ENCODE measurements around the gene PRSS38.
A peak's percentile ranks its signal among the peaks of the same experiment; 100 is the strongest.

Gene PRSS38

DNA sequence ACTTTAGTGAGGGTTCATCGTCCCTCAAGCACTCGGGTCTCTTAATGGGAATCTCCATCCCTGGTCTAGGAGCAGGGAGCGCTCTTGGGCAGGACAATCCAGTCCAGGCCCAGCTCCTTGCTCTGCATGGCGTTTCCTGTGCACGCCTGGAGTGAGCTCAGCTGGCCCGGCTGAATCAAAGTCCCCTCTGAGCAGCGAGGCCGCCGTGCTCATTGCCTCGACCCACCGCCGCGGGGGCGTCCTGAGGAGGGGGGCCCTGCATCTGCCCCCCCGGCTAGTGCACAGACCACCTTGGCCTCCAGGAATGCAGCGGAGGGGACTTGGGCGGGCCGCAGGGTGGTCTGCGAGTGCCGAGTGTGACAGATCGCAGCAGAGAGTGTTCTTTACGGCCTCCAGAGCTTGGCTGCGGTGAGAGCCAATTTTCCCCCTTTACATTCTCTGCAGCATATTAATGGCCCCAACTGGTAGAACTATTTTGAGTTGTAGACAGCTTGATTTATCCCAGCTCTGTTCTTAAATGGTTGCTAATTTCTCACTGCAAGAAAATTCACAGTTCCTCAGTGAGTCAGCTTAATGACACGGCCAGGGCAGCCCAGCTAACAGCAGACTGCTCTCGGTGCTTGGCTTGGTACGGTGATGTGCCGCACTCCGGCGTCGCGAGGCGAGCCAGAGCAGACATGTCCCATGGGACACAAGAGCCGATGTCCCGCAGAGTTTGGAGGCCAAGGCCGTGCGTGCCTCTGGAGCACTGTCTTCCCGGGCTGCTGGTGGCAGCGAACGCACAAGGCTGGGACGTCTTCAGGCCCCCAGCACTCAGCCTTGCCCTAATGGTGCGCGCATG is 40.4 kb upstream of the PRSS38 start:
- Mint-ChIP-seq H3K36me3 (peaks cover 8% of the 10 kb centered on the region), H3K9me3 (no peaks in the 10 kb centered on the region), H3K4me1 (peaks cover 16% of the 10 kb centered on the region), H3K4me3 (no peak overlapping the region), H3K27ac (no peak overlapping the region), H3K27me3 (no peaks in the 10 kb centered on the region)

DNA sequence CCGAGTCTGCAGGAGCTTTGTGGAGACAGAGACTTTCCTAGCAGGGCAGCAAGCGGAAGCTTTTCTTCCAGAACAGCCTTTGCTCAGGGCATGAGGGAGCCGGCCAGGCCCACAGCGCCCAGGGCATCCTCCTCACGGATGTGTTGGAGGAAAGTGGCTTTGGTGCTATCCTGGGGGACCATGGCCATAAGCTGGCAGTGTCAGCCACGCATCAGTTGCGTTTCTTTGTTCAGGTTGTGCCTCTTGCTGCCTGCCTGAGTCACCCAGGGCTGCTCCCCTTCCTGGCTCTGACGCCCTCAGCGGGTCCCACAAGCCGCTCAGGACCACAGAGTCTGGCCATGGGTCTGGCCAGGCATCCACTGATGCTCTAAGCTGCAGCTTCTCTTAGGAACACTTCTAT is 39.6 kb upstream of the PRSS38 start:
- no peak overlapping the region for H3K27ac Mint-ChIP-seq
- peaks cover 16% of the 10 kb centered on the region for H3K4me1 Mint-ChIP-seq
- H3K36me3 Mint-ChIP-seq: peaks cover 6% of the 10 kb centered on the region

DNA sequence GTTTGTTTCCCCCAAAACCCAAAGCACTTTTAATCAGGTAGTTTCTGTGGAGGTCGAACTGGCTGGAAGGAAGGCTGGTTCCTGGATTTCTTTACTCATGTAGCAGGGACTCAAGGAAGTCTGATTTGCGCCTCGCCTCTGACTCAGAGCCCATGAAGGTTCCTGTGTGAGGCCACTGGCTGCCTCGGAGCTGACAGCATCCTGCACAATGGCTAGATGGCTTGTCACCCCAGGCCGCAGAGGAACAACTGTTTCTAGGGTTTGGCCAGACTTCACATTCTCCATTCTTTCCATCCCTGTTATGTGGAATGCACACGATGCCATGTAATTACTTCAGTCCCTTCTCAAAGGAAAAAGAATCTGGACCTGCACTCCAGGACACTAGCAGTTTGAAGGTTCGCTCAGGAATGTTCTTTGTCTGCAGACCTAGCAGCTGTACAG is 39.1 kb upstream of the PRSS38 start:
- H3K27me3 Mint-ChIP-seq: no peaks in the 10 kb centered on the region

More for the DNA sequence above, 39.6 kb upstream of the PRSS38 start:
- Mint-ChIP-seq H3K9me3 (no peaks in the 10 kb centered on the region), H3K27me3 (no peaks in the 10 kb centered on the region), H3K4me3 (no peak overlapping the region)

DNA sequence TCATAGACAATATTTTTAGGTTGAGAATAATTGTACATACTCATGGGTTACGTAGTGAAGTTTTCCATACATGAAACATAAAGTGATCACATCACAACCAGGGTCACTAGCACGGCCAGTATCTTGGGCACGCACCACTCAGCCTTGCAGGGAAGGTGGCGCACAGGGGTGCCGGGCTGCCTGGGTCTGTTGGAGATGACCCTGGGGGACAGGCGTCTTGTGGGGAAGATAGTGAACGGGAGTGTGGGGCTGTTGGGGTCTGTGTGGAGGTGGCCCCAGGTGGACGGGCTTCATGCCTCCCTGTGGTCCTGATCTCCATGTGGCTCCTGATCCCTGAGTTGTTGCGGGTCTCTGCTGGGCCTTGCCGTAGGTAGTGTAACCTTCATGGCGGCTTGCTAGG is 38.3 kb upstream of the PRSS38 start:
- Mint-ChIP-seq H3K36me3 (peaks cover 6% of the 10 kb centered on the region), H3K27me3 (no peaks in the 10 kb centered on the region), H3K27ac (no peak overlapping the region), H3K4me1 (peaks cover 16% of the 10 kb centered on the region), H3K9me3 (no peaks in the 10 kb centered on the region), H3K4me3 (no peak overlapping the region)

More for the DNA sequence above, 39.1 kb upstream of the PRSS38 start:
- Mint-ChIP-seq H3K36me3 (peaks cover 6% of the 10 kb centered on the region), H3K4me3 (no peak overlapping the region), H3K27ac (no peak overlapping the region), H3K9me3 (no peaks in the 10 kb centered on the region), H3K4me1 (peaks cover 16% of the 10 kb centered on the region)

DNA sequence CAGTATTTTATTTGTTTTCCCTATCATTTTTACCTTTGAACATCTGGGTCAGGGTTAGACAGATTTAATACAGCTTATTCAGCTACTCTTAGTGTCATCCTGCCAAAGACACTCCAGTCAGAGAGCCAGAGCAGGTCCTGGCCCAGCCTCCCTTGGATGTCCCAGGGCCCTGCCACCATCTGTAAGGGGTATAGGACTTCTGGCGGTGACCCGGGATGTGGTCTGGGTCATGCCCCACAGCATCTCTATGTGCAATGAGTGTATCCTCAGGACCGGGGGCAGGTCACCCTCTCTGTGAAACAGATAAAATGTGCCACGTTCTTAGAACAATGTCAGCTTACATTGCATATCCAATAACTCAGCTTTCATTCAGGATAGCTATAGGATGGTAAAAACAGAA is 37.8 kb upstream of the PRSS38 start:
- Mint-ChIP-seq H3K27ac (no peak overlapping the region), H3K4me3 (no peak overlapping the region), H3K36me3 (peaks cover 6% of the 10 kb centered on the region), H3K9me3 (no peaks in the 10 kb centered on the region), H3K4me1 (peaks cover 12% of the 10 kb centered on the region), H3K27me3 (no peaks in the 10 kb centered on the region)

DNA sequence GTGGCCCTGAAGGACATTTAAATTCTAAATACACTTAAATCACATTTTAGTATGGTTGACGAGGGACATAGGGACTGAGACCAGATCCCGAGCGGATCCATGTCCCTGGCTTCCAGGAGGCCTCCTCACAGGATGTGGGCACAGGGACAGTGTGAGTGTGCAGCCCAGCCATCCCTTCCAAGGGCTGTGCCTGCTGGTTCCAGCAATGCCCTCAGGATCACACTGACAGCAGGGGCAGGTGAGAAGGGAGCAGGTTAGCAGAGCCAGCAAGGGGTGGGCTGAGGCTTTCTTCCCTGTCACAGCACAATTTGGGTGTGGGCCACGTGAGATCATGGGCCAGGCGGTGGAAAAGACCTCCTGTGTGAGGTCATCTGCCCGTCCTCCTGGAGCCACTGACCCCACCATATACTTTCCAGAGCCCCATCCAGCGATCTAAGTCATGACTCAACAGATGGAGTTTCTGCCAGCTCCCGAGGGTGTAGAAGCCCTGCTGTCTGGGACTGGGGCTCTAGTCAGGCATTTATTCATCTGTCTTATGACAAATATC is 37.0 kb upstream of the PRSS38 start:
- H3K27me3 Mint-ChIP-seq: no peaks in the 10 kb centered on the region
- H3K27ac Mint-ChIP-seq: no peak overlapping the region
- H3K9me3 Mint-ChIP-seq: no peaks in the 10 kb centered on the region
- no peak overlapping the region for H3K4me3 Mint-ChIP-seq
- H3K36me3 Mint-ChIP-seq: peaks cover 6% of the 10 kb centered on the region
- H3K4me1 Mint-ChIP-seq: peaks cover 11% of the 10 kb centered on the region

DNA sequence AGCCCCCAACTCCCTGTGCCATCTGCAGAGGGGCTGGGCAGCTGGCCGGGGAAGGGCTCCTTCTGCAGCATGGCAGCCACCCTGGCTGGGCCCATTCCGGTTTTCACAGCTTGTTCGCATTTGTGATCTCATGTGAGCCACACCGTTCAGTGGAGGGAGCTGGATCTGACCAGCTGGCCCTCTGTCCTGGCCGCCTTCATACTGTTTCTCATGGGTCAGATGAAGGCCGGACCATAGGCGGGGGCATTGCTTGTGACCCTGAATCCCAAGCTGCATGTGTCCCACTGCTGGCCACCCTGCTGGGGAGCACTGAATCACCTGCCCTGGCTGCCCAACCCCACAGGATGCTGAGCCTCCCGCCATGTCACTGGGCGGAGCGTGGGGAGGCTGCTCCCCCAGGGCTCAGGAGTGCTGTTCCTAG is 36.4 kb upstream of the PRSS38 start:
- H3K27ac Mint-ChIP-seq: no peak overlapping the region
- no peak overlapping the region for H3K4me3 Mint-ChIP-seq
- no peaks in the 10 kb centered on the region for H3K9me3 Mint-ChIP-seq
- H3K36me3 Mint-ChIP-seq: peaks cover 4% of the 10 kb centered on the region
- no peaks in the 10 kb centered on the region for H3K27me3 Mint-ChIP-seq
- peaks cover 6% of the 10 kb centered on the region for H3K4me1 Mint-ChIP-seq

DNA sequence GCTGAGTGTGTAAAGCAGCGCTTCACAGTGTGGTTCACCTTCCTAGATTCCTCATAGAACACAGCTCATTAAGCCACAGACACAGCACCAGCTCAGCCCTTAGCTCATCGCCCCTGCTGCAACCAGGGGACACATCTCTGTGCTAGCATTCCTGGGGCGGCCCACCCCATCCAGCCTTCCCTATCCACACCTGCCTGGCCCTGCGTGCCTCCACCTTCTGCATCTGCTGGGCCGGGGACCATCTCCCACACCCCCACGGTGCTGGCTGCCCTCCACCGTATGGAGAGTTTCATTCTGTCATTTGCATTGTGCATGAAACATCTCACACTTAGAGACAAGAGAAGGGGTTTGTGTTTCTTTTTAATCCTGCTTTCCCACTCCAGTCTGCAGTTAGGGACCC is 35.8 kb upstream of the PRSS38 start:
- H3K27ac Mint-ChIP-seq: no peak overlapping the region
- H3K4me3 Mint-ChIP-seq: no peak overlapping the region

DNA sequence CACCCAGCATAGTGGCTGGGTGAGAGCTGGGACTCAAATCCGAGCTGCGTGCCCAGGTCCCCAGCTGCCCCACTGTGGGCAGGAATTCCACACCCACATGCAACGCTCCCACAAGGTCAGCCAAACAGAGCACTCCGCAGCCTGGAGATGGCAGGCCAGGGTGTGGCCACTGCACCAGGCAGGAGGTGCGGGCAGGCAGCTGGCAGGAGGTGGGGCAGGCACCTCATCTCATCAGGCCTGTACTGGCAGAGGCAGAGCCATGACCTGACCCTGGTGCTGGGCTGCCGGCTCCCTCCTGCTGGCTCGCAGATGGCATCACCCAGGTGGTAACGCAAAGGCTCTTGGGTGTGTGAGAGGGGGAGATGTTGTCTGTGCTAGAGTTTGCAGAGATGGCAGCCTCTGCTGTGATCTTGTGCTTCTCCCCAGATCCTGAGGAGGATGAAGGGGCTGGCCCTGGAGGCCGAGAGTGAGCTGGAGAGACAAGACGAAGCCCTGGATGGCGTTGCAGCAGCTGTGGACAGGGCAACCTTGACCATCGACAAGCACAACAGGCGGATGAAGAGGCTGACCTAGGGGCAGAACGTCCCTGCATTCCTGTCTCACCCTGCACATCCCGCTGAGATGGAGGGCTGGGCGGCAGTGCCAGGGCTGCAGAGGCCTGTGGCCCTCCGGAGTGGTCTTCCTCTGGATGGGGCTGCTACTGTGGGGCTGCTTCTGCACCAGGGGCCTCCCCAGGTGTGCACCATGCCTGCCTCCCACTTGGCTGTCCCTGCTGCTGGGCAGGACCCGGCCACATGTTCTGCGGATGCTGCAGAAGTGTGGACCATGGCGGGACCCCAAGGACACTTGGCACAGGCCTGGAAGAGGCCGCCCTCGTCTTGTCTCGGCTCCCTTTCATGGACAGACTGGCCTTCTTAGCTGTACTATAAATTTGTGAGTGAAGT is 35.1 kb upstream of the PRSS38 start:
- no peak overlapping the region for H3K4me3 Mint-ChIP-seq
- no peaks in the 10 kb centered on the region for H3K27me3 Mint-ChIP-seq
- no peaks in the 10 kb centered on the region for H3K4me1 Mint-ChIP-seq
- no peak overlapping the region for H3K27ac Mint-ChIP-seq
- no peaks in the 10 kb centered on the region for H3K9me3 Mint-ChIP-seq
- peaks cover 3% of the 10 kb centered on the region for H3K36me3 Mint-ChIP-seq

More for the DNA sequence above, 35.8 kb upstream of the PRSS38 start:
- Mint-ChIP-seq H3K9me3 (no peaks in the 10 kb centered on the region), H3K36me3 (peaks cover 3% of the 10 kb centered on the region), H3K4me1 (no peaks in the 10 kb centered on the region), H3K27me3 (no peaks in the 10 kb centered on the region)

DNA sequence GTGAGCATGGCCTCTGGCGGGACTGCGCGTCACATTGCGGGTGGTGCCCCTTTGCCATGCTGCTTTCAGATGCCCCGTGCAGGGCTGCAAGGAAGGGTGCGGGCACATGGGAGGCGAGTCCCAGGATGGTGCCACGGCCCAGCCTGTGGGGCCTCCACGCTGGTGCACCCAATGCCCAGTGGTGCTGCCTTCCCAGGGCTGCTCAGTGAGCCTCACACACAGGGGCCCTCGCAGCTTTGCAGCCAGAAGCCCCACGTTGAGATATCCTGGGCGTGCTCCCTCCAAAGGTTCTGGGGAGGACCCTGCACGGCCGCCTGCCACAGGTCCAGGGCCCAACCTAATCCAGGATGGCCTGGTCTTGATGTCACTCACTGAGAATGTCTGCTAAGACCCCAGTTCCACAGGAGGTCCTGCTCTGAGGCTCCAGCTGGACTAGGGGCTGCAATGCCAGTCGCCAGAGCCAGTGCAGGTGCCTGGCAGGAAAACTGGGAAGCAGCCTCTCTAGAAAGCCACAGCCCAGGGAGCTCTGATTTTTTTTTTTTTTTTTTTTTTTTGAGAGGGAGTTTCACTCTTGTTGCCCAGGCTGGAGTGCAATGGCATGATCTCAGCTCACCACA is 34.1 kb upstream of the PRSS38 start:
- Mint-ChIP-seq H3K36me3 (peaks cover 3% of the 10 kb centered on the region), H3K4me3 (no peak overlapping the region), H3K4me1 (no peaks in the 10 kb centered on the region), H3K9me3 (no peaks in the 10 kb centered on the region), H3K27ac (no peak overlapping the region), H3K27me3 (no peaks in the 10 kb centered on the region)

DNA sequence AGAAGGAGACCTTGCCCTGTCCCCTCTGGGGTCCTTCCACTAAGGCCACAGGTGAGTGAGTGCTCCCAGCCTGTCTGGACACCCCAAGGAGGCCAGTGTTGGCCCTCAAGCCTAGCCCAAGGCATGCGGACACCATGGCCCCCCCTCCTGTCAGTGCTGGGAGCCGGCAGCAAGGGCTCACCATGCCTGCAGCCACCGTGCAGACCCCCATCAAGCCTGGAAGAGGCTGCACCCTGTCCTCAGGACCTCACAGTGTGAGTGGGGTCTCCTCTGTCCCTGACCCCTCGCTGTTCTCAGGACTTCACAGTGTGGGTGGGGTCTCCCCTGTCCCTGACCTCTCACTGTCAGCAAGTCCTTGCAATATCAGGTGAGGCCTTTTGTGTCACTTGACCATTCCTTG is 33.2 kb upstream of the PRSS38 start:
- Mint-ChIP-seq H3K27me3 (no peaks in the 10 kb centered on the region), H3K4me1 (peaks cover 3% of the 10 kb centered on the region), H3K4me3 (no peak overlapping the region), H3K9me3 (no peaks in the 10 kb centered on the region), H3K27ac (no peak overlapping the region), H3K36me3 (peaks cover 3% of the 10 kb centered on the region)

DNA sequence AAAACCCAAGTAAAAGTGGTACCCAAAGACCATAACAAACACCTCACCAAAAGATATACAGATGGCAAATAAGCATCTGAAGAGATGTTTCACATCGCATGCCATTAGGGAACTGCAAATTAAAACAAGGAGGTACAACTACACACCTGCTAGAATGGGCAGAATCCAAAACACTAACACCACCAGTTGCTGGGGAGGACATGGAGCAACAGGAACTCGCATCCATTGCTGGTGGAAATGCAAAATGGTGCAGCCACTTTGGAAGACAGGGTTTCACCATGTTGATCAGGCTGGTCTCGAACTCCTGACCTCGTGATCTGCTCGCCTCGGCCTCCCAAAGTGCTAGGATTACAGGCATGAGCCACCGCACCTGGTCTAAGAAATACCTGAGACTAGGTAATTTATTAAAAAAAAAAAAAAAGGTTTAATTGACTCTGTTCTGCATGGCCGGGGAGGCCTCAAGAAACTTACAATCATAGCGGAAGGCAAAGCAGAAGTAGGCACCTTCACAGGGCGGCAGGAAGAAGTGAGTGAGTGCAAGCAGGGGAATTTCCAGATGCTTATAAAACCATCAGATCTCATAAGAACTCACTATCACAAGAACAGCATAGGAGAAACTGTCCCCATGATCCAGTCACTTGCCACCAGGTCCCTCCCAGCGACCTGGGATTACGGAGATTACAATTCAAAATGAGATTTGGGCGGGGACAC is 30.2 kb upstream of the PRSS38 start:
- Mint-ChIP-seq H3K4me1 (peaks cover 8% of the 10 kb centered on the region), H3K36me3 (no peaks in the 10 kb centered on the region), H3K9me3 (no peaks in the 10 kb centered on the region), H3K4me3 (no peak overlapping the region), H3K27ac (no peak overlapping the region), H3K27me3 (no peaks in the 10 kb centered on the region)

DNA sequence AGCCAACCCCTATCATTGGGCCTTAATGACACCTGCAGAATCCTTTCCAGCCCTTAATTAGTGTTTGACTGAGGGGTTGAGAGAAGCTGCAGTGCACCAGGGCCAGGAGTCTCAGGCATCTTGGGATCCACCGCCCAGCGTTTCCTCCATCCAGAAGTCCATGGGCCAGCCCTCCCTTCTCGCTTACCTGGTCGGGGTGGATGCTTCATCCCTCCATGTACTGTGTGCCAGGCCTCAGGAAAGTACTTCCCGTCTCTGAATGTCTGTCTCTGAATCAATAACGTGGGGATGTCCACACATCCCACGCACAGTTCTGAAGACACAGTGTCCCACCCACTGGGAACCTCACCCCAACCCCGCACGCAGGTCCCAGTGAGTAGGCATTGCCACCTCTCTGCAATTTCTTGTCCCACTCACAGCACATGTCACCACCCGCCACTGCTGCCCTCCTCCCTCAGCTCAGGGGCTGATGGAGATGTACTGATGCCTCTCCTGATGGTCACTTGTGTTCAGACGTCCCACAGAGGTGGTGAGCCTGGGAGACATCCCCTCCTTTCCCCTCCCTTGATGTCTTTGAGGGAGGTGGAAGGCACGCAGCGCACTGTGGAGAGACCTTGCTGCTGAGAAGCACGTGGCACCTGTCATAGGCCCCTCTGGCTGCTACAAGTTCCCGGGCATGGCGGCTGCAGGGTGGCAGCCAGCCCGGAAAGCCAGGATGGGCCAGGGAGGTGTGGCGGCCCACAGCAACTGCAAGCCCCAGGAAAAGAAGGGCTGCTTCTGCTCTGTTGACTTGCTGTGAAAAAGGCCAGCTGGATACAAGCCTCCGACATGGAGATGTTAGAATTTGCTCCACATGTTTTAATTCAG is 29.4 kb upstream of the PRSS38 start:
- H3K4me1 Mint-ChIP-seq: peaks cover 8% of the 10 kb centered on the region
- no peaks in the 10 kb centered on the region for H3K36me3 Mint-ChIP-seq
- peak overlapping the region; percentile 13 for H3K4me3 Mint-ChIP-seq
- no peaks in the 10 kb centered on the region for H3K27me3 Mint-ChIP-seq
- H3K9me3 Mint-ChIP-seq: no peaks in the 10 kb centered on the region
- H3K27ac Mint-ChIP-seq: no peak overlapping the region

Measured in activated naive CD4-positive, alpha-beta T cell treated with anti-CD3 and anti-CD28 coated beads, Interleukin-2, amount 50 U/mL, for 24 hours (primary cell).